ENCODE data around the gene CTXND1.
A peak's percentile ranks its signal among the peaks of the same experiment; 100 is the strongest.
"Not testable (repeated sequence)": the region's sequence is repeated elsewhere in the genome, so short reads cannot be mapped to it uniquely, and the experiment has no call there.

Gene CTXND1

DNA sequence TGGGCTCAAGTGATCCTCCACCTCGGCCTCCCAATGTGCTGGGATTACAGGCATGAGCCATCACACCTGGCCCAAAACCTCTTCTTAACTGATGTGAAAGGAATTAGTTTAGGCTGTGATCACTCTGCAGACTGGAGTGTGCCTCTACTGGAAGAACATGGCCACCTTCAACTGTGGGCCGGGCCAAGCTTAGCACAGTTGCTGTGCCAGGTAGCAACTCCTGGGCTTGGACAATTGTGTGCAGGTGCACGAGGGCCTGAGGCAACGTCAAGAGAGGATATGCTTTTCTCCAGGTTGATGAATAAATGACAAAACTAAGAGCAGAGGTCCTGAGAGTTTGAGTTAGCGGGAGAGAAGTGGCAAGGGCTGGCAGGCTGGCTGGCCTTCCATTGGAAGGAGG is 92.7 kb downstream of the CTXND1 start:
- no peak for DNase-seq (ENCODE audit: low read depth)

DNA sequence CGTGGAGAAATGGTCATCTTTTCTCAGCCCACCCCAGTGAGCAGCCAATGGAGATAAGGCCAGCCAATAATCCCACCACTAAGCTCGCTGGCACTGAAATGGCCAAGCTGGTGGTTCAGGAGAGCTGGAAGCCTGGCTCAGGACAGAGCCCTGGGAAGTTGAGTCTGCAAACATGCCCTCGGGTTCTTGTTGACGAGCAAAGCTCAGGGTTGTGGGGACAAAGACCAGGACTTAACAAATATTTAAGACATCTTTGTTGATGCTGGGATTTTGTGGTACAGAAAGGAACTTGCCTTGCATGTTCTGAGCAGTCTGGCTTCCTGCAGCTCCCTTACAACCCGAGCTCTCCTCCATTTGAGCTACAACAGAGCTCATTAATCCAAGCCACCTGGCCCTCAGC is 94.8 kb downstream of the CTXND1 start:
- no peak for DNase-seq (ENCODE audit: low read depth)

DNA sequence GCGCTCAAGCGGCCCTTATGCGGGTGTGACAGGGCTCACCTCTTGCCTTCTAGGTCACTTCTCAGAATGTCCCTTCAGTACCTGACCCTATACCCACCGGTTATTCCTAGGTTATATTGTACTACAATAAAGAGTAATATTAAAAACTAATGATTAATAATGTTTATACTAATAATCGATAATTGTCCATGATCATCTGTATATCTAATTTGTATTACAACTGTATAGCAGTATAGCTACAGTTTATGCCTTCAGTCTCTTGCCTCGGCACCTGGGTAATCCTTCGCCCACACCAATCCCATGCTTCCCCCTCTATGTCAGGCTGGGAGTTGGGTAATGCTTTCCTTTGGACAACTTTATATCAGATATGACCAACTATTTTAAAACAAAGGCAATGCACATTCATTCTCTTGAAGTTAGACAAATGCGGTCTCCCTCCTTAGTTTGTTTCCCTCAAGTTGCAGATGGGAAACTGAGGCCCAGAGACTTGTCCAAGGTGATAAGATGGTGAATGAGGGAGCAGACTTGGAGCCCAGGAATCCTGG is 95.8 kb downstream of the CTXND1 start:
- DNase-seq (ENCODE audit: low read depth) = no peak

DNA sequence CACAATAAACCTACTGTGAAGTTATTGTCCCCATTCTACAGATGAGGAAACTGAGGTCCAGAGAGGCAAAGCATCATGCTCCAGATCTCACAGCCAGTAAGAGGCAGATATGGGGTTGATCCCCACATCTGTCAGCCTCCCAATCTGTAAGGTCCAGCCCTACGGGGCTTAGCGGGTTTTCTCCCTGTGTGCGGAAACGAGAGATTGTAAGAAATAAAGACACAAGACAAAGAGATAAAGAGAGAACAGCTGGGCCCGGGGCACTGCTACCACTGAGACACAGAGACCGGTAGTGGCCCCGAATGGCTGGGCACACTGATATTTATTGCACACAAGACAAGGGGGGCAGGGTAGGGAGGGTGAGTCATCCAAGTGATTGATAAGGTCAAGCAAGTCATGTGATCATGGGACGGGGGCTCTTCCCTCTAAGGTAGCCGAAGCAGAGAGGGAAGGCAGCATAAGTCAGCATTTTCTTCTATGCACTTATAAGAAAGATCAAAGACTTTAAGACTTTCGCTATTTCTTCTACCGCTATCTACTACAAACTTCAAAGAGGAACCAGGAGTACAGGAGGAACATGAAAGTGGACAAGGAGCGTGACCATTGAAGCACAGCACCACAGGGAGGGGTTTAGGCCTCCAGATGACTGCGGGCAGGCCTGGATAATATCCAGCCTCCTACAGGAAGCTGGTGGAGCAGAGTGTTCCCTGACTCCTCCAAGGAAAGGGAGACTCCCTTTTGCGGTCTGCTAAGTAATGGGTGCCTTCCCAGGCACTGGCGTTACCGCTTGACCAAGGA is 96.4 kb downstream of the CTXND1 start:
- not testable (repeated sequence) for DNase-seq (ENCODE audit: low read depth)

DNA sequence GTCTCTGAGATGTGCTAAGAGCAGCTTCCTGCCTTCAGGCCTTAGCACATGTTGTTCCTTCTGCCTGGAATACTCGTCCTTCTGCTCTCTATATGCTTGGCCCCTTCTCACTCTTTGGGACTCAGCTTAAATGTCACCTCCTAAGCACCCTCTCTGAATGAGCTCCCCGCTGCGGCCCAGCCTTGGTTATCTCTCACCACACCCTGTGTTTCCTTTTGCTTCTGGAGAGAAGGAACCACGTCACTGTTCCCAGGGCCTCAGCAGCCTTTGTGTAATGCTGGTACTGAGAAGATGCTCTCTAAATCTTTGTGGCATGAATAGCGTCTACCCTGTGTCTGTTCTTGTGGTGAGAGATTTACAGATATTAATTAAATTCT is 97.0 kb downstream of the CTXND1 start:
- no peak for DNase-seq (ENCODE audit: low read depth)

DNA sequence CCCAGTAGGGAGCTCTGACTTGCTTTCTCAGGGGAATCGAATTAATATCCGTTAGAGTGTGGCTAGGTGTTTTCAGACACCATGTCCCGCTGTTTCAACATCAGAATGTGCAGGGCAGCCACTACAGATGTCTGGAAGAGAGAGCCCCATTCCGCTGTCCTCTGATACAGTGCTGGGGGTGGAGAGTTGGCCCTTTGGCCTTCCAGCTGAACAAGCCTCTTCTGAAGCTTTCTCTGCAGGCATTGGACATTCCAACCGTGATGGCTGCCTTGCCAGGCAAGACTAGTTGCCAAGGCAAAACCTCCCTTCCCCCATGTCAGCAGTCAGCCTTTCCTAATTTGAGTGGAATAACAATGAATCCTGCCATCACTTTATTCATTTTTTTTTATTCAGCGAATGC is 97.7 kb downstream of the CTXND1 start:
- no peak for DNase-seq (ENCODE audit: low read depth)

DNA sequence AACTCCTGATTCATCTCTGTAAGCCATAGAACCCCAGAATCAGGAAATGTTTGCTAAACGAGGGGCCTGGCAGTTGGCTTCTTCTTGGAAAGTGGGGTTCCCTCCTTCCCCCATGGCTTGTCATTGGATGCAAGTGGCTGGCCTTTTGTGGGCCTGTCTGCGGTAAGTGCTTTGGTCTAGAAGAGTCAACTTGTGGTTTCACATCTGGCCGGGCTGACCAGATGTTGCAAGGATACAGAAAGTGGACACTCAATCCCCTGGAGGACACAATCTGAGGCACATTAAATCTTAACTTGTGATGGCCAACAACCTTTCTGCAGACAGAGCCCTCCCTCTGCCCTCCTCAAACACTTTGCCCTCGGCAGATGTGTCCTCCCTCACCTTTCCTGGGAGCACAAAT is 98.1 kb downstream of the CTXND1 start:
- no peak for DNase-seq (ENCODE audit: low read depth)

DNA sequence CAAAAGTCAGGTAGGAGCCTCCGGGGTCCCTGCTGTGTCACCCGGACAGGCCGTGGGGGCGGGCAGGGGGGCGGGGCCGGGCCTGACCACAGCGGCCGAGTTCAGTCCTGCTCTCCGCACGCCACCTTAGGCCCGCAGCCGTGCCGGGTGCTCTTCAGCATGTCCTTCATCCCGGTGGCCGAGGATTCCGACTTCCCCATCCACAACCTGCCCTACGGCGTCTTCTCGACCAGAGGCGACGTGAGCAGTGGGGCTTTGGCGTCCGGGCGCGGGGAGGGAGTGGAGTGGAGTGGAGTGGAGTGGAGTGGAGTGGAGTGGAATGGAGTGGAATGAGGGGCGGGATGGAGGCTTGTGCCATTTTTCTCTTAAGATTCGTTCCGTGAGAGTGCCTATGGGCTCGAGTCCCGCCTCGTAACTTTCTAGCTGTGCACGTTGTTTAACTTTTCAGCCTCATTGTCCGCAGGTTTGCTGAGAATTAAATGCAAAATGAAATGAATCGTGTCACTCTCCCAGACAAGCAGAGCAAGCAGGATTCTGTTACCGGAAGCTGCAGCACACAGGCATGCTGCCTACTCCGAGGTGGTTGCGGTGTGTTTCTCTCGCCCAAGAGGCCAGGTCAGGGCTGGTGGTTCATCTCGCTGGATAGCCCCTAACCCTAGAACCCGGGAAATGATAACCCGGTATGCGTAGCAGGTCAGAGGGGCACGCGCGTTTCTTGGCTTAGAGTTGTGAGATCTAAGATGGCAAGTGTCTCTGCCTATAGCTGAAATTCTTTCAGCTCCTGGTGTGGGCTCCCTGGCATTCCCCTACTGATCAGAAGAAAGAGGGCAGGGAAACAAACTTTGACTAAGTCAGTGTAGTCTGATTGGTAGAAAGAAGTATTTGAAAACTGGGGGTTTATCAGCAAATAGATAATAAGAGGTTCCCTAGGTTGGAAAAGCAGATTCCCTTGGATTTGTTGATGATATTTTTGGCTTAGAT is 98.8 kb downstream of the CTXND1 start, which contains the start of gene FAH:
FAH (plus strand) TSS at position 104 of the 981 bp plus-strand sequence; CDS start at position 160, 56 bp downstream.
- no peak for DNase-seq (ENCODE audit: low read depth)

DNA sequence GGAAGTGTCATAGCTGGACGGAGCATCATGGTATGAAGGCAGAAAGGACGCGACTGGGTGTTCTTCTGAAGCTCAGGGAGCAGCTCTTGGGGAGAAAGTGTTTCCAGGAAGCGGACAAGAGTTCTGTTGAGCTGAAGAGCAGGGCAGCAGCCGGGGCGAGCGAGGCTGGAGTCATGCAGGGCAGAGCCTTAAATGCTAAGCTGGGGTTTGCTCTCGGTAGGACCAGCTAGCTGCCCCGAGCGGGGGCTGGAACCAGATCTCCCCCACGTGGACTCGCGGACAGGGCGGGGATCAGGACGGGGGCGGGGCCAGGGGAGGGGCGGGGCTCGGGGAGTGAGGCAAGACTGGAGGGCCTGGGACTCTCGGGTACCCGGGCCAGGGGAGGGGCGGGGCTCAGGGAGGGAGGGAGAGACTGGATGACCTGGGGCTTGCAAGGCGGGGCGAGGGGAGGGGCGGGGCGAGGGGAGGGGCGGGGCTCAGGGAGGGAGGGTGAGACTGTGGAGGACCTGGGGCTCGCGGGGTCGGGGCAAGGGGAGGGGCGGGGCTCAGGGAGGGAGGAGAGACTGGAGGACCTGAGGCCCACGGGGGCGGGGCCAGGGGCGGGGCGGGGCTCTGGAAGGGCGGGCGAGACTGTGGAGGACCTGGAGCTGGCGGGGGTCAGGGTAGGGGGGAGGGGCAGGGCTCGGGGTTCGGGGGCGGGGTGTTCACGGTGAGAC is 99.7 kb downstream of the CTXND1 start:
- DNase-seq (ENCODE audit: low read depth) = peak; percentile 91

DNA sequence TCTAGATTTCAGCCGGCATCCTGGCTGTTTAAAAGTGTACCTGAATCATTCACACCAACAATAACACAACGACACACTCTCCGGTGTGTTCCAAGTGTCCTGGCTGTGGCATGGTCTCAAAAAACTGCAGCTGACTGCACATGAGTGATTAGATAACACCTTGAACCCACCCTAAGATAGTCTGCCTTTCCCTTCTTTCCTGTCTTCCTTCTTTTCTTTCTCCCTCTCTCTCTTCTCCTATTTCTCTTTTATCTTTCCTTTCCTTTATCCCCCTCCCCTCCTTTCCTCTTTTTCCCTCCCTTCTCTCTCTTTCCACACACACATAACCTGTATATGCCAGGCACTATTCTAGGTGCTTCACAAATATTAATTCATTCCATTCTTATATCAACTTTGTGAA is 100.4 kb downstream of the CTXND1 start:
- no peak for DNase-seq (ENCODE audit: low read depth)

DNA sequence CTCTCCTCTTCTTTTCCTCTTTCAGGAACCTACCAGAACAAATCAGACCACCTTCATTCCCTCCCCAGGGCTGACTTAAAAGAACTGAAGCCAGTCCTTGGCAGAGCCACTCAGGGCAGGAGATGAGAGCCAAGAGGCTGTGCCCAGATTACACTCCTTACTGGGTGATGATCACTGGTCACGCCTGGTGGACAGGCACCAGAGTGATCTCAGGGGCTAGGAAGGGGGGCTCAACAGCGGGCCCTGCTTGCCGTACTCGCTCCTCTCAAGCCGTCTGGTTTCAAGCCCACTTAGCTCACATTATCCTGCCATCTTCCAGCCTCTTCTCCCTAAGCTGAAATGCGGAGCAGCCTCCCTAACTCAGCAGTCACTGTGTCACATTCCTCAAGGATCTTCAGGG is 100.9 kb downstream of the CTXND1 start:
- DNase-seq (ENCODE audit: low read depth) = no peak

All from stromal cell of bone marrow (primary cell).